Ovary (tissue), 9 donors: ENCODE measurements around the gene YOD1. TPM values are rescaled to one million over a fixed set of nuclear protein-coding genes. Genes with fewer than 3 reads are reported as not detected.

ENCODE experiments used
- DNase-seq, 5 donors: peaks; one replicate each; pipeline ENCODE4 v3.0.0-alpha.2; 2019 to 2020
- H3K27ac ChIP-seq, 2 donors: fragments of 200-600 bp; one replicate each; pipeline versions ENCODE4 v1.5.1 to v1.8.0; 2019 to 2022
- H3K27me3 ChIP-seq: fragments of 200-600 bp; one replicate; pipeline ENCODE4 v1.8.0; 2022
- H3K36me3 ChIP-seq: fragments of 200-600 bp; sonication (generic); one replicate; pipeline ENCODE4 v1.5.1; 2019
- H3K4me1 ChIP-seq: one replicate; pipeline ENCODE4 v1.8.1; 2013; ENCODE audit warnings: mild to moderate bottlenecking, moderate library complexity; ENCODE audit not compliant: insufficient read depth
- H3K4me3 ChIP-seq: fragments of 200-600 bp; sonication (generic); one replicate; pipeline ENCODE4 v1.5.1; 2017
- H3K9me3 ChIP-seq, 2 donors: fragments of 200-600 bp in 1 of 2; sonication (generic) in 1 of 2; one replicate each; pipeline versions ENCODE4 v1.5.1 to v1.8.1; 2013 to 2019; ENCODE audit warnings: mild to moderate bottlenecking in 1 of 2, moderate library complexity in 1 of 2
- EP300 ChIP-seq: sonication (generic); formaldehyde crosslinking; IDR thresholded peaks from one replicate; pipeline ENCODE4 v1.6.1; 2017; ENCODE audit warnings: antibody characterized with exemption
- POLR2A ChIP-seq: fragments of 450-650 bp; IDR thresholded peaks from one replicate; pipeline ENCODE4 v1.6.1; 2017; ENCODE audit warnings: antibody characterized with exemption, mild to moderate bottlenecking, moderate library complexity
- WGBS, 3 donors: extraction: QIAGEN DNeasy Blood & Tissue Kit in 1 of 3; methylation state at CpG; one replicate each; pipeline versions ENCODE4 v1.1.5 to v1.1.7; 2013 to 2017; 5-methylcytosine and 5-hydroxymethylcytosine counted together
- intact Hi-C, 4 donors: fragments of 100-400 bp; cut with DNase I; formaldehyde crosslinking; loops; one replicate each; pipeline versions ENCODE4 v1.11.0 to v1.15.1; 2022 to 2023
- polyA plus RNA-seq, 2 donors: library from polyadenylated mRNA; stranded (reverse); fragments of 200-250 nt in 1 of 2; fragments of 350-450 nt in 1 of 2; fragmentation: Illumina TruSeq in 1 of 2; extraction: RNeasy Lipid Tissue Mini Kit (QIAGEN cat#74804) in 1 of 2; gene quantifications; one replicate each; pipeline ENCODE4 v1.2.3, GENCODE V29; 2013 to 2014
- total RNA-seq, 7 donors: library from RNA; depleted of rRNA in 2 of 7; stranded (reverse); fragments of >200 nt in 2 of 7; fragmentation: NEBNext Ultra II Directional in 3 of 7; extraction: Animal tissue kit (Norgen Biotek cat#: 25700) in 3 of 7; gene quantifications; one replicate each; pipeline versions ENCODE4 v1.1.0 to v1.2.4, GENCODE V29; 2016 to 2023
- TF ChIP-seq, protein P1 (sequence below), 3 donors: fragments of 450-650 bp in 2 of 3; fragments of 200-600 bp in 1 of 3; IDR thresholded peaks; one replicate each; pipeline versions ENCODE4 v1.5.1 to v1.8.0; 2016 to 2022; ENCODE audit warnings: antibody characterized with exemption in 3 of 3, mild to moderate bottlenecking in 1 of 3
- donor health status: DM: no; HTN: no; CAD: no; lungs with moderate emphysema.
- donor health status: DM: no; HTN: no; CAD: no.
- donor health status: Bipolar disorder and iron deficiency.
- donor health status: DM: yes; HTN: yes; CAD: no.
- donor health status: DM: no; HTN: no; CAD: no.
- donor health status: DM: yes; HTN: yes; CAD: no.

YOD1 gene
- total and polyA plus RNA-seq, 9 donors = 2.2 to 8.4 (median 6.0) TPM

DNA sequence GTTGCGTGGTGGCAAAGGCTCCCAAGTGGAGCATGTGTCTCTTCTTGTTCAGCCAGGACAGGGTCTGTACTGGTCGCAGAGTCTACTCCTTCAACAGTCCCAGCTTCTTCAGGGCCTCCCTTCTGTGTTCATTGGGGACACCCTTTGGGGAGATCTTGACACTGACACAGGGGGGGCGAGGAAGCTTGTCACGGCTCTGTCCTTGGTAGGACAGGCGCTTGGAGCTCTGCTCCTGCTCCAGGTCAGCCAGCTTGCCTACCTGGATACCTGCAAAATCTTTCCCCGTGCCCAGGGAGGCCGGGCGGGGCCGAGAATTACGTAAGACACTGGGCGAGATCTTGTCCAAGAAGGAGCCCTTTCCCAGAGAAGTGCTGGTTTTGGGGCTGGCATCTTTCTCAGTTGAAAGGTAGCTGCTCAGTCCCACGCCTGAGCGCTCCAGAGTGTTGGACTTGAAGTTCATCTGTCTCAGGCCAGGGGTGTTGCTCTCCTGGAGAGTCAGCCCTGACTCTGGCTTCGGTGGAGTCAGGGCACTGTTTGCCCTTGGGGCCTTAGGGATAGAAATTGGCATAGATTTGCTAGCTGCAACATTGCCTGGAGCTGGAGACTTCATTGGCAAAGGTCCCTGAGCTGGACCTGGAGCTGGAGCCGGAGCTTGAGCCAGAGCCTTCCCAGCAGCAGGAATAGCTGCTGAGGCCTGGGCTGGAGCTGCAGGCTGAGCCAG, 29.0 kb downstream of the YOD1 start:
- TF ChIP-seq, protein P1, sequence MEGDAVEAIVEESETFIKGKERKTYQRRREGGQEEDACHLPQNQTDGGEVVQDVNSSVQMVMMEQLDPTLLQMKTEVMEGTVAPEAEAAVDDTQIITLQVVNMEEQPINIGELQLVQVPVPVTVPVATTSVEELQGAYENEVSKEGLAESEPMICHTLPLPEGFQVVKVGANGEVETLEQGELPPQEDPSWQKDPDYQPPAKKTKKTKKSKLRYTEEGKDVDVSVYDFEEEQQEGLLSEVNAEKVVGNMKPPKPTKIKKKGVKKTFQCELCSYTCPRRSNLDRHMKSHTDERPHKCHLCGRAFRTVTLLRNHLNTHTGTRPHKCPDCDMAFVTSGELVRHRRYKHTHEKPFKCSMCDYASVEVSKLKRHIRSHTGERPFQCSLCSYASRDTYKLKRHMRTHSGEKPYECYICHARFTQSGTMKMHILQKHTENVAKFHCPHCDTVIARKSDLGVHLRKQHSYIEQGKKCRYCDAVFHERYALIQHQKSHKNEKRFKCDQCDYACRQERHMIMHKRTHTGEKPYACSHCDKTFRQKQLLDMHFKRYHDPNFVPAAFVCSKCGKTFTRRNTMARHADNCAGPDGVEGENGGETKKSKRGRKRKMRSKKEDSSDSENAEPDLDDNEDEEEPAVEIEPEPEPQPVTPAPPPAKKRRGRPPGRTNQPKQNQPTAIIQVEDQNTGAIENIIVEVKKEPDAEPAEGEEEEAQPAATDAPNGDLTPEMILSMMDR (IDR thresholded peaks at IDR 0.05) = no peak
- no peak for TF ChIP-seq POLR2A
- no peak for TF ChIP-seq EP300
- Histone ChIP-seq H3K9me3 (no peaks in the 10 kb centered on the region), H3K36me3 (no peaks in the 10 kb centered on the region), H3K27me3 (no peaks in the 10 kb centered on the region), H3K4me1 (peaks cover 7% of the 10 kb centered on the region), H3K4me3 (no peak overlapping the region), H3K27ac (no peak overlapping the region)
- whole genome bisulfite sequencing, 3 donors = 91 to 95% (median 94%) methylated on average over 15 of the region's 15 CpGs
- no peak for DNase-seq
- intact Hi-C loops = no loop called here

DNA sequence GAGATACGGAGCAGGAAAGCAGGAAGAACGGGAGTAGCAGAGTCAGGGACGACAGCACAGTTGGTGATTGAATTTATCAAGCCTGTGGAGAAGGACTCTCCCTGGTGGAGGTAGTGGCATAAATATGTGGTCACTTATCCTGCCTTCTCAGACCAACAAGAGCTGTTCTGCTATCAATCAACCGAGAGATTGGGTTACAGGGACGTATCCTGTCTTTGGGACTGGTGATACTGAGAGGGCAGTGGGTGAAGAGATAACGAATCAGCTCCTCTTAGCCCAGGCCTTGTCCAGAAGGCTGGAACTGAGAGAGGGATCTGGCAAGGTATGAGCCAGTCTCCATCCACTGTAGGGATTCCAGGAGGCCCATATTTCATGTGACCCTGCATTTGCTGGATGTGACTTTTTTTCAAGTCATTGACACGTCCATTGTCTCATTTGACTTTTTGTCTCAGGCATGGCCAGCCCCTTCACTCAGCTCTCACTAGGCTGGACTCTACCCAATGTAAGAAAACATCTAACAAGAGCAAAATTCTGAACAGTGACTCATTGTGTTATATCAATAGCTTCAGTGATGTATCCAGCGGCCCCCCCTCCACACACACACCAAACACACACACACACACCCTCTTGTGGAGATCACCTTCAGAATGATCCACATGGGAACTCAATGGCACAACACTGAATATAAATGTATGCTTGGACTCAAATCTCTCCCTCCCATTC, 29.7 kb downstream of the YOD1 start:
- TF ChIP-seq POLR2A = no peak
- TF ChIP-seq EP300 = no peak
- TF ChIP-seq, protein P1 (IDR thresholded peaks at IDR 0.05) = no peak
- 75 to 82% (median 79%) methylated on average over 8 of the region's 8 CpGs for WGBS, 3 donors
- H3K9me3 ChIP-seq = no peaks in the 10 kb centered on the region
- intact Hi-C loops = no loop called here
- no peak overlapping the region for H3K4me3 ChIP-seq
- no peak for DNase-seq
- no peaks in the 10 kb centered on the region for H3K36me3 ChIP-seq
- peaks cover 7% of the 10 kb centered on the region for H3K4me1 ChIP-seq
- no peak overlapping the region for H3K27ac ChIP-seq
- H3K27me3 ChIP-seq = no peaks in the 10 kb centered on the region

DNA sequence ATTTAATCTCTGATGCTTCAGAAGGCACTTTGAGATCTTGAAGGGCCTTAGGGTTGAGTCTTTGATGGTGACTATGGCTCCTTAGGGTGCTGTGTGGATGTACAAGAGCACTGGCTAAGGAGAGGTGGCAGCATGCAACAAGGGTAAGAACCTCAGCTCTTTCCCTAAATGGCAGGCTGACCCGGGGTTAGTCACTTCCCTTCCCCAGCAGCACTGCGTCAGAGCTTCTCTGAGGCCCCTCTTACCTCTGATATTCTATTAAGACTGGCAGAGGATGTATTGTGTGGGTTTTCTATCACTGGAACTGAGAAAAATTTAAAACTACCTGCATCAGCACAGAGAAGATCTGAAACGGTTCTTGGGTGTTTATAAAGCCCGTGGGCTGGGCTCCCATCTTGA, 30.3 kb downstream of the YOD1 start:
- TF ChIP-seq, protein P1 (IDR thresholded peaks at IDR 0.05) = no peak
- no peak for TF ChIP-seq EP300
- TF ChIP-seq POLR2A = no peak
- H3K4me1 ChIP-seq = peaks cover 5% of the 10 kb centered on the region
- H3K4me3 ChIP-seq = no peak overlapping the region
- no peak for DNase-seq
- no peaks in the 10 kb centered on the region for H3K9me3 ChIP-seq
- no peak overlapping the region for H3K27ac ChIP-seq
- no peaks in the 10 kb centered on the region for H3K27me3 ChIP-seq
- H3K36me3 ChIP-seq = no peaks in the 10 kb centered on the region
- 76 to 79% (median 76%) methylated on average over 4 of the region's 4 CpGs for WGBS, 3 donors
- intact Hi-C loops = no loop called here

DNA sequence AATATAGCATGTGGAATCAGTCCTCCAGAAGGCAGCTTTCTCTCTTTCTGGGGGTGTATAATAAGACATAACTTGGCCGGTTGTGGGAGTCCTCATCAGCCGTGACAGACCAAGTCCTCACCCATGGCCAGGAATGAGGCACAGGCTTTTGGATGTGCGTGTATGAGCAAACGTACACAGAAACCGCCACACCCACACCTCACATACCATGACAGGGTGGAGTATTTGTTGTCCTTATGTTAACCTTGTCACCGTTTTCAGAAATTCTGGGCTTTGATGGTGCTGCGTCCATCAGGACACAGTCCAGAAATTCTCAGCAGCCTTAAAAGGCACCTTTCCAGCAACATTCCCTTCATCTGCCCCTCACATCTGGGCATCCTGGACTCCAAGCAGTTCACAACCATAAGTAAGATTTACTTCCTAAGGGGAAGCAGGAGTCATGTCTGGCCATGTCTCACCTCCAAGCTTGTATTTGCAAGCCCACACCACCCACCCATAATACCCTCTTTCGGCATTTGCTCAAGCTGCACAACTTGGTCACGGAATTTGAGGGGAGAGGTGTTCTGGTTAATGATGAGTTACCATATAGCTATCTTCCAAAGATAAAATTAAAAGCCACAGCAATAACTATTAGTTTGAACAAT, 30.8 kb downstream of the YOD1 start:
- no peak for TF ChIP-seq EP300
- TF ChIP-seq POLR2A = no peak
- TF ChIP-seq, protein P1 (IDR thresholded peaks at IDR 0.05) = no peak
- Histone ChIP-seq H3K4me3 (no peak overlapping the region), H3K4me1 (peaks cover 4% of the 10 kb centered on the region), H3K9me3 (no peaks in the 10 kb centered on the region), H3K36me3 (no peaks in the 10 kb centered on the region), H3K27me3 (no peaks in the 10 kb centered on the region), H3K27ac (no peak overlapping the region)
- DNase-seq = no peak
- intact Hi-C loops = no loop called here
- WGBS, 3 donors = 86 to 88% (median 88%) methylated on average over 9 of the region's 9 CpGs
